ENCODE measurements around the gene VAMP2.

VAMP2 gene

GRCh38 chr17:8141741-8142140 lies 21.0 kb downstream of the VAMP2 start:
- no peak for DNase-seq

DNA sequence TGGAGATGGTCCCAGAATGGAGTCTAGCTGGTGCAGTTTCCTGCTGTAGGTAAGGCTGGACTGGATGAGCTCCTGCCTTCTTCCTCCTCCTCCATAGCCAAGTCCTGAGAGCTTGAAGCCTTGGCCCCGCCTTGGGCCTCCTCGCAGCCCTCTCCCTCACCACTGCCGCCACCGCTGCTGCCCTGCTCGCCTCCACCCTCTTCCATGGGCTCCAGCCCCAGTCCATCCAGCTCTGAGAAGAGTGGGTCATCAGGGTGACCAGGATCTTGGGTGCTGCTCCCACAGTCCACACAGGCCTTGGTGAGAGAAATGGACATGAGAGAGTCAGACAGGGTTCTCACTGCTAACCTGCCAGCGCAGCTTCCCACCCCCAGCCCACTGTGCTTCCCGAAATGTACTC lies 21.7 kb downstream of the VAMP2 start:
- no peak for DNase-seq

DNA sequence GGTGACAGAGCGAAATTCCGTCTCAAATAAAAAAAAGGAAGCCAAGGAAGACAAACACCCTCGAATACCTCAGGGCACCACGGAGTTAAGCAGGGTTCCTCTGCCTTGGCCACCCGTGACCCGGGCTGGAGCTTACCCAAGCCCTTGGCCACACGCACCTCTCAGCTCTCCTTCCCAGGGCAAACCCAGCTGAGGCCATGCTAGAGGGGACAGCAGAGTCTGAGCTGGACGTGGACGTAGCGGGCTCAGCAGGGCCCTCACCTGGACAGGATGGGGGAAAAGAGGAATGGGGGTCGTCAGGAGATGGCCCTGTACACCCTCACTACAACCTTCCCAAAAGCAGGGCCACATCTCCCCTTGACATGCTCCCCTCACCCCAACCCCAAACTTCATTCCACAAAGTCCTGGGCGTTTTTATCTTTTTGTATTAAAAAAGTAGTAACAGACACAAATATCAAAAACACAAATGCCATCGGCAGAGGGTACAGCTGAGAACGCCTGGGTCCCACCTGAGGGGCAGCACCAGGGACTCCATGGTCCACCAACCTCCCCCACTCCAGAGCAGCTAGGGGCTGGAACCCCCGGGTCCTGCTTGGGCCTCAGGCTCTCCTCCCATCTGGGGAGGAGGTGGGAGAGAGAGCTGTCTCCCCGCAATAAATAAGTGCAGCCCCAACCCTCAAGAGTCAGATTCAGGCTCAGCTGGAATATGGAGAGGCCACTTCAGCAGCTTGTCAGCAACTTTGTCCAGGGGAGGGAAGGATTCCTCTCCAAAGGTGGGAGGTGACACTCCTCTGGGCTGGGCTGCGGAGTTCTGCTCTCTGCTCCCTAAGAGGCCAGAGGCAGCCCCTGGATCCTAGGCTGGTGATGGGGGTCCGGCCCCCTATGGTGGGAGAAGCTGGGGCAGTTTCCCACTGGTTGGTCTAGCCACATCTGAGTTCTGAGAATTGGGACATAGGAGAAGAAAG lies 22.4 kb downstream of the VAMP2 start:
- no peak for DNase-seq

GRCh38 chr17:8138672-8139371 lies 23.9 kb downstream of the VAMP2 start:
- DNase-seq, result peak; percentile 97

- DNase-seq, result no peak
Measured at GRCh38 chr17:8138374-8138671, 24.4 kb downstream of the VAMP2 start.

- no peak for DNase-seq
Measured at GRCh38 chr17:8137645-8138373, 24.9 kb downstream of the VAMP2 start.

GRCh38 chr17:8133941-8134340 lies 28.8 kb downstream of the VAMP2 start:
- no peak for DNase-seq

DNA sequence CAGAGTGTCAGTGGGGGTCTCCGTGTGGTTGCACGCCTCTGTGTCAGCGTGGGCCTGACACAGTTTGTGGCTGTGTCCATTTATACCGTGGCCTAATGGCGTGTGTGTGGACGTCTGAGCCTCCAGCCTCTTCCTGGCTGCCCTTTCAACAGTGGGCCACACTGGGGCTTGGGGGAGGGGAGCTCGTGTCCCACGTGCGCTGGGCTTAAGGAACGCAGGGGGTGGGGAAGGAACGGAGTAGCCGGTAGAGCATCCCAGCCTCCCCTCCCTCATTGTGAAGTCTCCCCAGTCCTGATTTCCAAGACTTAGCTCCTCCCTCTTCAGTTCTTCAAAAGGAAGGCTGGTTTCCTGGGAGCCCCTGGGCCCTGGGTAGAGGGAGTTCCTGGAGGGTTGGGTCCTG lies 29.3 kb downstream of the VAMP2 start:
- no peak for DNase-seq

DNA sequence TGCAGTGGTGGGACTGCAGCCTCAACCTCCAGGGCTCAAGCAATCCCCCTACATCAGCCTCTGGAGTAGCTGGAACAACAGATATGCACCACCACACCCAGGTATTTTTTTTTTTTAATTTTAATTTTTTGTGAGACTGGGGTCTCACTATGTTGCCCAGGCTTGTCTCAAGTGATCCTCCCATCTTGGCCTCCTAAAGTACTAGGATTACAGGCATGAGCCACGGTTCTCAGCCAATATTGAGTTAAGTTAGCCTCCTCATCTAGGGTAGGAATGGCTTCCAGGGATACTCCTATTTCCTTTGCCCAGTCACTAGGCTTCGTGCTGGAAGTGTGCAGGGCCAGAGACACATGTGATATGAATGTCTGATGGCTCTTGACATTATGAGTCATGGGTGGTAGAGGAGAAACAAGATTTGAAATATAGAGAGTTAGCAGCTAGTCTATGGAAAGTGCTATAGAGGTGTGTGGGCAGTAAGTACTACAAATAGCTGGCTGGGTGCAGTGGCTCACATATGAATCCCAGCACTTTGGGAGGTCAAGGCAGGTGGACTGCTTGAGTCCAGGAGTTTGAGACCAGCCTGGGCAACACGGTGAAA lies 30.8 kb downstream of the VAMP2 start:
- no peak for DNase-seq

DNA sequence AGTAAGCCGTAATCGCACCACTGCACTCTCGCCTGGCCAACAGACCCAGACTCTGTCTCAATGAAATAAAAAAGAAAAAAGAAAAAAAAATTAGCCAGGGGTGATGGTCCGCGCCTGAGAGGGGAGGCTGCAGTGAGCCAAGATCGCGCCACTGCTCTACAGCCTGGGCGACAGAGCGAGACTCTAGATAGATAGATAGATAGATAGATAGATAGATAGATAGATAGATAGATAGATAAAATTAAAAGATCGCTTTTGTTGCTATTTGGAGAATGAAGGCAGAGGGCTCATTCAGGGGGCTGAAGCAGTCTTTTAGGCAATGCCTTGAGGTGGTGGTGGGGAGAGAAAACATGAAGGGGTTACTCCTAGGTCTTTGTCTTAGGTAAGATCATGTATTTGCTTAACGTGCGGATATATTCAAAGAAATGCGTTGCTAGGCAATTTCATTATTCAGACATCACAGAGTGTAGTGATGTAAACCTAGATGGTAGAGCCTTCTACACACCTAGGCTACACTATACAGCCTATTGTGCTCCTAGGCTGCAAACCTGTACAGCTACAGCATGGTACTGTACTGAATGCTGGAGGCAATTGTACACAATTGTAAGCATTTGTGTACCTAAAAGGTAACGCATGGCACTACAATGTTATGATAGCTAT lies 34.5 kb downstream of the VAMP2 start:
- DNase-seq, result no peak

DNA sequence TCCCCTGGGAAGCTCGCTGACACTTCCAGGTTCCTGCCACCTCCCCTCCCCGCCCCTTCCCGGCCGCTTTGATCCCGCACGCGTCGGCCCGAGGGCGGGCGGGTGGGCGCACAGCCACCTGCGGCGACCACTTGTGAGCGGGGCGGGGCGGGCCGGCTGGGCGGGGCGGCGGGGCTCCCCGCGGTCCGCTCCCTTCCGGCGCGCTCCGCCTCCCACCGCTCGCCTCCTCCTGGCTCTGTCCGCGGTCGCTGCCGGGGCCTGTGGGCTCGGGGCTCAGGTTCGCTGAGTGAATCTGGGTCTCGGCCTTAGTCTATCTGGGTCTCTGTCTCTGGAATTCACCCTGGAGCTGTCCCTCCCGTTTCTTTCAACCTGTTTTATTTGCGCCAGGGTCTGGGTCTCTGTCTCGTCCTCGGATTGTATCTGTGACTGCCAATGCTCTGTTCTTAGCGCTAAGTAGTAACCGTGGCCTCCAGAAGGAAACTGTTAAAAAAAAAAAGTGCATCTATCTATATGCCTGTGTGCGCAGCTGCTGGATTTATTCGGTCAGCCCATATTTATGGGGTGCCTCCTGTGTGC lies 36.2 kb downstream of the VAMP2 start:
- DNase-seq, result peak; percentile 65

DNA sequence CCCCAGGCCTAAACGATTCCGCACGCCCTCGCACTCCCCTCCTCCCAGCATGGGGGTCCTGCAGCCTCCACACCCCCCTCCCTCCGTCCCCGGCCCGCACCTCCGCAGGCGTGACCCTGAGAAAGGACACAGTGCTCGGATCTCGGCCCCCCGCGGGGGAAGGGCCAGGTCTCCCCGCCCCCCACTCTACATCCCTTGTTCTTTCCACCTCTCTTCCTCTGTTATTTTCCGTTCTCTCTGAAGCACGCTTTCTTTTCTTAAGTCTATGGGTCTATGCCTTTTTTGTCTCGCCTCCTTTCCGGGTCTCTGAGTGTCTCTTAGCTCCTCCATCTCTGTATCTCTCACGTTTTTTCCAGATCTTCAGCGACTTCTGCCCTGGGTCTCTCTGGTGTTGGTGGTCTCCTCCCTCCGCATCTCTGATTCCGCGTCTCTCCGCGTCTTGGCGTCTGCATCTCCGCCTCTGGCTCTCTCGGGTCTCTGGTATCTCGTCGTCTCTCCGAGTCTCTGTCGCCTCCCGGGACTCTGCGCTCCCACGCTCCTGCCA lies 36.7 kb downstream of the VAMP2 start:
- DNase-seq, result peak; percentile 63

GRCh38 chr17:8125154-8125946 lies 37.4 kb downstream of the VAMP2 start:
- DNase-seq, result peak; percentile 80

DNA sequence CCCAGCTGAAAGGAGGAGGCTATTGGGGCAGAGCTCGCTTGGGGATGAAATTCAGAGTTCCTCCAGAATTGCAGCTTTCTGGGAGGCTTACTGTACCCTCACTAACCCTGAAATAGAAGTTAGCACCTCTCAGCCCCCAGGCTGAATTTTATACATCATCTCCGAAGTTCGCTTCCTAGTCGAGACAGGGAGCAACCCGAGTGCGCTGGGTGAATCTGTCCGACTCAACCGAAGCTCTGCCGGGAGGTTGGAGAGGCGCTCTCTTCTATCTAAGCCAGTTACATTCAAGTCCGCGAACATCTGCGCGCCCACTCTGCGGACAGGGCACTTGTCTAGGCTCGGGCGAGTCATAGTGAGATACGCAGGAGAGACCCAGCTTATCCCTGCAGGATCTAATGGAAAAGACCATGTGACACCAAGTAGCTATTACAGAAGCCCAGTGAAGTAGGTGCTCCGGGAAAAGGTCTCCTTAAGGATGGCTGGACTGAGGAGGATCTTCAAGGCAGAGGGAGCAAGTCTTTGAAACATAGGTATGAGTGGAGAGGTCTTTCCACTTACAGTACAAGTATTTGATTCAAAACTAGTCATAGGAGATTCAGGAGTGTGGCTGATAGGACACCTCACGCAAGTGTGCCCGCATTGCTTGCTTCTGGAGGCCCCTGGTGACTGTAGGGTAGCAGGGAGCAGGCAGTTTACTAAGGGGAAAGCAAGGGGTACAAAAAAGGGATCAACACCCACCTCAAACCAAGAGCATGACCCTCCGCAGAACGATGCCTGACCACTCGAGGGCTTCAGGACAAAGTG lies 38.2 kb downstream of the VAMP2 start:
- DNase-seq, result peak; percentile 47

GRCh38 chr17:8123695-8124349 lies 38.9 kb downstream of the VAMP2 start, which contains the start of gene HES7:
TSS of gene HES7 (minus strand) at chr17:8124106. CDS start at chr17:8124084, 22 bp downstream.
- peak; percentile 36 for DNase-seq

DNA sequence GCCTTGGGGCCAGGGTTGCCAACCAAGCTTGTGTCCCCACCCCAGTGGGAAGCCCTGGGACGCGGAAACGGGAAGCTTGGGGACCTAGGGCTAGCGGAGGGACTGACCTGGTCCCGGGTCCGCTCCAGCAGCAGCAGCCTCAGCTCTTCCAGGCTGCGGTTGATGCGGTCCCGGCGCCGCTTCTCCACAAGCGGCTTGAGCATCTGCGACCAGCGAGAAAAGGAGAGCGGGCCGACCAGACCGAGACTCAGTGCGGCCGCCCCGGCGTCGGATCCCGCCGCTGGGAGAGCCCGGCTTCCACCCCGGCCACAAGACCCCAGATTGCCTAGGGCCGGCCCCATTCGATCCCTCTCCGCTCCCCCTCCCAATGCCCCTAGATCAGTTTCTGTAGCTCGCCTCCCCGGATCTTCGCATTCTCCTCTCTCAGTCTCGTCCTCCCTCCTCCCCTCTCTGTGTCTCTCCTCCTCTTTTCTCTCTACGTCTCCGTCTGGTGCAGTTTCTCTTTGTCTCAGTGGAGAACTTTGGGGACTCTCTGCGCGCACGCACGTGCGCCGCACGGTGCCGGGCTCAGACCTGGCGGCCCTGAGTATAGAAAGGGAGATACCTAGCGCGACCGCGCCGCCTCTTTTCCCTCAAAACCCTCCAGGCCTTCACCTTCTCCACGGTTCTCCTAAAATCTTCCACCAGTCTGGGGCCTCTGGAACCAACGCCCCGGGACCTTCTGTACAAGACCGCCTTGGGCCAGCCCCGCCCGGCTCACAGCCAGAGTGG lies 39.6 kb downstream of the VAMP2 start:
- no peak for DNase-seq

DNA sequence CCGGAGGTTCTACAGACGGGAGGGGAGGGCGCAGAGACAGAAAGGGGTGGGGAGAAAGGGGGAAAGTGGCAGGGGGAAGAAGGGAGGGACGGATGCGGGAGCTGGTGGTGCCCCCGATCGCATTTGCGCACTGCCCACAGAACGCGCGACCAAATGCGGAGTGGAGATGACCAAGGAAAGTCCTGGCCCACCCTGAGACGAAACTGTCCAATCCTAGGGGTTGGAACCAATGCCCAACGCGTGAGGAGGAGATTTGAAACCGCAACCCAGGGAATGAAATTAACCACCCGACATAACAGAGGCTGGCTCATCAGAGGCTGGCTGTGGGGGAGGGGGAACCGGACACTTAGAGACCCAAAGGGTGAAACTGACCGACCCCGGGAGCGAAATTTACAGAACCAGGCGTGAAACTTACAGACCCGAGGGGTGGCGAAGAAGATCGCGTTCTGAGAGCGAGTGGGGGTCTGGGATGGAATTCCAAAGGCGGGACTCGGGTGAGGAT lies 40.3 kb downstream of the VAMP2 start:
- no peak for DNase-seq

DNA sequence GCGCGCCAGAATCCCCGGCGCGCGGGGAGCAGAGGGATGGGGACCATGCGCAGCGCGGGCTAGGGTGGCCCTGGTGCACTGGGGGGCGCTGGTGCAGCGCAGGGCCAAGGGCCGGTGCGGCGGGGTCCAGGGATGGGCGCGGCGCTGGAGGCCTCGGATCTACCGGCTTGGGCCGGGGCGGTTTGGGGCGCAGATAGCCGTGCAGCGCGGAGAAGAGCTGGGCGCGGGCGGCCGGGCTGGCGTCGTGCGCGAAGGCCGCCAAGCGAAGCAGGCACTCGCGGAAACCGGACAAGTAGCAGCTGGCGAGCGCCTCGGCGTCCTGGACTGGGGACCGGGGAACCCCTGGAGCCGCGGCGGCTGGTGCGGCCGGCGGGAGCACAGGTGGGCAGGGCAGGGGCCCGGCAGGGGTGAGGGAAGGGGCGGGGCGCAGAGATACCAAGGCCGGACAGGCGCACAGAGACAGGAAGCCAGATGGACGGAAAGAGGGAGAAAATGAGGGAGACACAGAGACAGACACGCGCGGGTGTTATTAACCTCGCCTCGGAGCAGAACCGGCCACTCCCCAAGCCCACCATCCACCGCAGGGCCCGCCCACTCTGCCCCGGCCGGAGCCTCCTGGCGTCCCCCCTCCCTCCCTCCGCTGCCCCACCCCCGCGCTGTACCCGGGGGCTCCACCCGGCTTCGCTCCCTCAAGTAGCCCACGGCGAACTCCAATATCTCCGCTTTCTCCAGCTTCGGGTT lies 40.9 kb downstream of the VAMP2 start:
- peak; percentile 40 for DNase-seq

Data from SHP77 treated with DMSO at 0.1 percent for 48 hours (cell line).